GM12878 (cell line): Measurements from ENCODE around the gene UPK1B. TPM values are rescaled to one million over a fixed set of nuclear protein-coding genes. Genes with fewer than 3 reads are reported as not detected.

ENCODE experiments used
- ATAC-seq: fragments of 200-7000 bp; cut with Tn5 transposase; 3 replicates; pipeline ENCODE4 v1.9.1; 2020; ENCODE audit warnings: mild to moderate bottlenecking, moderate library complexity
- BruUV-seq: library from RNA; stranded (reverse); fragments of 400-500 nt; replicated peaks from 2 replicates; lab custom pipeline; 2021; lab: Mats Ljungman, UMichigan
- CTCF ChIA-PET: fragments of 300-600 bp; sonication (Branson Sonifier 250); formaldehyde crosslinking; extraction: SDS; loops from one replicate; lab custom pipeline; 2021; ENCODE audit warnings: inconsistent platforms; lab: Yijun Ruan, JAX
- POLR2A ChIA-PET: fragments of 350-600 bp; formaldehyde crosslinking; extraction: SDS; loops from one replicate; lab custom pipeline; 2021; ENCODE audit warnings: inconsistent platforms; lab: Charles Lee
- RAD21 ChIA-PET: fragments of 300-600 bp; sonication (Branson Sonifier 250); formaldehyde crosslinking; loops from one replicate; lab custom pipeline; 2023; ENCODE audit warnings: antibody characterized with exemption; ENCODE audit not compliant: unreplicated experiment; lab: Charles Lee
- SMC1A ChIA-PET: fragments of 300-600 bp; sonication (Branson Sonifier 250); formaldehyde crosslinking; loops from one replicate; lab custom pipeline; 2023; ENCODE audit not compliant: unreplicated experiment, uncharacterized antibody; lab: Charles Lee
- DNase-seq: peaks from one replicate; pipeline ENCODE4 v3.0.0-alpha.2; 2011; ENCODE audit warnings: low read depth, low spot score
- FAIRE-seq: peaks from 3 replicates; lab custom pipeline; 2011; peaks lifted over from hg19 to GRCh38; lab: Jason Lieb, UNC
- H2AFZ ChIP-seq: 2 replicates; pipeline ENCODE4 v1.6.0; 2011; ENCODE audit warnings: low read depth, low read length, control low read depth; ENCODE audit not compliant: control insufficient read depth
- H3K27ac ChIP-seq: 2 replicates; pipeline ENCODE4 v1.5.1; 2011; ENCODE audit warnings: control low read depth; ENCODE audit not compliant: control insufficient read depth, insufficient read depth
- H3K27me3 ChIP-seq, 2 experiments: replicated peaks in 1 of 2; 2 replicates each; pipeline versions ENCODE4 v1.6.0 to v1.6.1; 2011; ENCODE audit warnings: low read length in 1 of 2; ENCODE audit not compliant: control insufficient read depth in 2 of 2, insufficient read depth in 2 of 2
- H3K36me3 ChIP-seq, 2 experiments: 2 replicates each; pipeline ENCODE4 v1.5.1; 2011; ENCODE audit warnings: low read length in 1 of 2; ENCODE audit not compliant: control insufficient read depth in 2 of 2, insufficient read depth in 2 of 2
- H3K4me1 ChIP-seq: 2 replicates; pipeline ENCODE4 v1.6.1; 2011; ENCODE audit warnings: mild to moderate bottlenecking, low read length, moderate library complexity, mixed read lengths; ENCODE audit not compliant: control insufficient read depth, insufficient read depth
- H3K4me2 ChIP-seq: 2 replicates; pipeline ENCODE4 v1.6.0; 2011; ENCODE audit warnings: control low read depth; ENCODE audit not compliant: control insufficient read depth, insufficient read depth
- H3K4me3 ChIP-seq: fragments of 200-600 bp; sonication (generic); 2 replicates; pipeline ENCODE4 v1.5.1; 2016
- H3K79me2 ChIP-seq: 2 replicates; pipeline ENCODE4 v1.6.0; 2011; ENCODE audit warnings: low read length; ENCODE audit not compliant: control insufficient read depth, insufficient read depth
- H3K9ac ChIP-seq: 2 replicates; pipeline ENCODE4 v1.8.0; 2011; ENCODE audit warnings: low read length, control low read depth, mixed read lengths; ENCODE audit not compliant: control insufficient read depth, insufficient read depth
- H3K9me3 ChIP-seq: replicated peaks from 3 replicates; pipeline ENCODE4 v1.5.1; 2011; ENCODE audit warnings: mild to moderate bottlenecking, low read length; ENCODE audit not compliant: control insufficient read depth, insufficient read depth
- H4K20me1 ChIP-seq: 2 replicates; pipeline ENCODE4 v1.6.0; 2011; ENCODE audit not compliant: control insufficient read depth, insufficient read depth
- ASH2L ChIP-seq: fragments of 300-600, 200-600 bp; sonication (generic); IDR thresholded peaks from 2 replicates; pipeline ENCODE4 v1.6.1; 2017; ENCODE audit warnings: low read depth, mild to moderate bottlenecking, borderline replicate concordance
- CREM ChIP-seq: IDR thresholded peaks from 2 replicates; pipeline ENCODE4 v1.6.1; 2014; ENCODE audit warnings: antibody characterized with exemption, low read depth
- CUX1 ChIP-seq: IDR thresholded peaks from 2 replicates; pipeline ENCODE4 v1.6.1; 2012; ENCODE audit warnings: improper control_type of control experiment, low read depth, low read length; ENCODE audit not compliant: insufficient replicate concordance
- EED ChIP-seq: sonication (generic); IDR thresholded peaks from 2 replicates; pipeline ENCODE4 v1.6.1; 2016; ENCODE audit warnings: antibody characterized with exemption, low read depth
- HDAC2 ChIP-seq: fragments of 200-600 bp; sonication (generic); IDR thresholded peaks from 2 replicates; pipeline ENCODE4 v1.6.1; 2017
- KLF5 ChIP-seq: fragments of 450-650 bp; IDR thresholded peaks from 2 replicates; pipeline ENCODE4 v1.6.1; 2014; ENCODE audit warnings: mild to moderate bottlenecking; ENCODE audit not compliant: partially characterized antibody
- MYC ChIP-seq: IDR thresholded peaks from 2 replicates; pipeline ENCODE4 v1.6.1; 2011; ENCODE audit warnings: mild to moderate bottlenecking, low read length, moderate library complexity, inconsistent platforms; ENCODE audit not compliant: insufficient read depth, insufficient replicate concordance, insufficient read length, severe bottlenecking
- NR2C2 ChIP-seq: IDR thresholded peaks from 2 replicates; pipeline ENCODE4 v1.6.1; 2011; ENCODE audit warnings: borderline replicate concordance, low read depth; ENCODE audit not compliant: control insufficient read depth, insufficient read length
- WRNIP1 ChIP-seq: IDR thresholded peaks from 2 replicates; pipeline ENCODE4 v1.6.1; 2011; ENCODE audit warnings: low read depth, low read length, improper control_type of control experiment, borderline replicate concordance
- WGBS: methylation state at CpG from one replicate; pipeline ENCODE4 v1.1.6; 2016; ENCODE audit warnings: low lambda C conversion rate; ENCODE audit not compliant: insufficient replicate concordance, insufficient coverage; ENCODE audit errors: missing lambda C conversion rate; 5-methylcytosine and 5-hydroxymethylcytosine counted together
- in situ Hi-C: fragments of 300-500 bp; cut with MboI; formaldehyde crosslinking; loops from 9 replicates; pipeline ENCODE4 v1.14.3; 2018; ENCODE audit warnings: mixed read lengths
- intact Hi-C: fragments of 100-400 bp; cut with micrococcal nuclease; formaldehyde crosslinking; loops from one replicate; pipeline ENCODE4 v1.14.2; 2022; ENCODE audit not compliant: unreplicated experiment
- polyA plus RNA-seq, 11 experiments: library from polyadenylated mRNA; depleted of rRNA in 4 of 11; unstranded in 6 of 11; stranded (reverse) in 5 of 11; fragments of >200 nt; fragmentation: Nextera tagmentation in 4 of 11; fragmentation: Illumina TruSeq in 1 of 11; extraction: Ambion mirVana in 4 of 11; extraction: Trizol in 1 of 11; gene quantifications; 1 replicate in 1 of 11; 2 replicates in 10 of 11; pipeline versions ENCODE4 v1.2.1 to v1.2.3, GENCODE V29; 2011 to 2016; ENCODE audit warnings: inconsistent platforms in 2 of 11, missing spikeins in 2 of 11, low read depth in 1 of 11
- total RNA-seq, 4 experiments: library from RNA; depleted of rRNA in 3 of 4; stranded (reverse); fragments of >200 nt in 3 of 4; fragmentation: Illumina TruSeq in 1 of 4; extraction: Trizol in 1 of 4; gene quantifications; 2 replicates each; pipeline versions ENCODE4 v1.2.1 to v1.2.3, GENCODE V29; 2013 to 2021
- TF ChIP-seq, protein P1 (sequence below): IDR thresholded peaks from 2 replicates; pipeline ENCODE4 v1.6.1; 2011; ENCODE audit warnings: borderline replicate concordance, low read depth, mild to moderate bottlenecking, moderate library complexity, mixed read lengths, low read length; ENCODE audit not compliant: insufficient read depth; ENCODE audit errors: extremely low read length

Gene UPK1B
- total and polyA plus RNA-seq, 10 of the 15 experiments (the other 5 are each of a cell fraction or from before 2014, with no cell fraction given), result not detected

DNA sequence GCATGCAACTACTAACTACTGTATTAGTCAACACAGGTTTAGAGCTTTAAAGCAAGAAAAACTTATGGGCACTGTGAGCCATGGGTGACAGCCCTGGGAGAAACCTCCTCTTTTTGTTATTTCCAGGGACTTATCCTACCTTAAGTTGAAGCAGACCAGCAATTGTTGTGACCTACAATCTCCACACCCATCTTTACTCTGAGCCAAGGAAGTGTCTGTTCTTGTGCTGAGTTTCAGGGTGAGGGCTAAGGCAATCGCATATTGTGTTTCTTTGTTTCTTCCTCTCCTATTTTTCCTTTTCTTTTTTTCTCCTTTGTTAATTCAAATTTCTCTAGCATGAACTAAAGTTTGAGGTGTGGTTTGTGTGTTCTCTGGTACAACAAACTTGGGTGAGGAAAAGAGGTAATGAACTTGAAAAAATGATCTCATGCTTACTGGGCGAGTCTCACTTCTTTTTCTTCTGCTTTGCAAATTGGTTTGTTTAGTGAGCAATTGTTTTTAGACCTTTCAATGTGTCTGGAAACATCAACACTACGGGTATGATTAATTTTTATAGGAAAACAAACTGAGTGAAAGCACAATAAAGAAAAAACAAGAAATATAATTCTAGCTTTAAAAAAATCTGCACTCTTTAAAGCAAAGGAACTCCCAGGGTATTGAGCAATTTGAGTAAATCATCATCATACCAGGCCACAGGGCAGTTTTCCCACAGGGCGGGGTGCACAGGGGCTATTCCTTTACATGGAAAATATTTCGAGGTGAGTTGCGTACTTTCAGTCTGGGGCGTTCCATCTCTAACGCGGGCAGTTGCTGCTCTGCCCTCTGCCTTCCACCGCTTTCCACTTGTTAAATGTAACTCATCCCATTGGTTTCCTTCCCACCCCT is 2.7 kb downstream of the UPK1B start:
- no peak for FAIRE-seq
- H3K27me3 ChIP-seq, result no peaks in the 10 kb centered on the region; a peak in 1 of 4 replicates
- no peak overlapping the region for H2AFZ ChIP-seq

DNA sequence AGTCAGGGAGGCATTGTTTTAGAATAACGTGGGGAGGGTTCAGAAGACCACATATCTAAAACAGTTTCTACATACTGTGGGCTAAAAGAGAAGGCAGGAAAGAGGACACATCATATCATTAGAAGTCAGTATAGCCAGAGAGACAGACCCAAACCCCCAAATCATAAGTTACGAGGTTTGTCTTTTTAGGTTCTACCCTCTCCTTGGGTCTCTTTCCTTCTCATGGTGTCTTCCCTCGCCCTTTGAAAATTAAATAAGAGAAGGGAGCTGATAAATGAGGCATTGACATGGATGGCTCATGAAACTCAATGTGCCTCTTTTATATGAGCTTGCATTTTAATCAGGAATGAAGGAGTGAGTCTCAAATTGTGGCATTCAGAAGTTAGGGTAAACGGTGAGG is 3.4 kb downstream of the UPK1B start:
- in situ Hi-C loops (no loop called here), intact Hi-C loops (no loop called here)
- ChIA-PET RAD21 (interaction anchor here (1.2 kb wide), 1 partner anchor 65 kb away, joined by 4 read pairs; no protein-coding TSS in a partner anchor), SMC1A (no interaction called here), CTCF (no interaction called here), POLR2A (interaction anchor here (0.5 kb wide), 1 partner anchor 286 kb away, joined by 4 read pairs; no protein-coding TSS in a partner anchor)
- no peak for FAIRE-seq
- H3K27ac ChIP-seq, result no peak overlapping the region
- H3K27me3 ChIP-seq, result no peaks in the 10 kb centered on the region
- H3K9ac ChIP-seq, result no peak overlapping the region
- no peak for DNase-seq
- H3K79me2 ChIP-seq, result no peaks in the 10 kb centered on the region
- 36% methylated on average over 4 of the region's 4 CpGs for WGBS
- no peaks in the 10 kb centered on the region for H4K20me1 ChIP-seq
- no TSS peak for BruUV-seq
- H3K36me3 ChIP-seq, result no peaks in the 10 kb centered on the region
- H3K4me3 ChIP-seq, result no peak overlapping the region
- no peak overlapping the region for H2AFZ ChIP-seq
- H3K4me1 ChIP-seq, result no peaks in the 10 kb centered on the region
- H3K4me2 ChIP-seq, result no peak overlapping the region
- no peak for ATAC-seq
- H3K9me3 ChIP-seq, result no peaks in the 10 kb centered on the region
- TF ChIP-seq, protein P1, sequence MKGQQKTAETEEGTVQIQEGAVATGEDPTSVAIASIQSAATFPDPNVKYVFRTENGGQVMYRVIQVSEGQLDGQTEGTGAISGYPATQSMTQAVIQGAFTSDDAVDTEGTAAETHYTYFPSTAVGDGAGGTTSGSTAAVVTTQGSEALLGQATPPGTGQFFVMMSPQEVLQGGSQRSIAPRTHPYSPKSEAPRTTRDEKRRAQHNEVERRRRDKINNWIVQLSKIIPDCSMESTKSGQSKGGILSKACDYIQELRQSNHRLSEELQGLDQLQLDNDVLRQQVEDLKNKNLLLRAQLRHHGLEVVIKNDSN, result no peak
- TF ChIP-seq CREM (no peak), HDAC2 (no peak), WRNIP1 (no peak), EED (no peak), CUX1 (no peak), ASH2L (no peak), KLF5 (no peak)

More for the DNA sequence above, 2.7 kb downstream of the UPK1B start:
- in situ Hi-C loops, result no loop called here
- POLR2A ChIA-PET, result interaction anchor here (0.5 to 0.6 kb wide), 2 partner anchors 44 to 287 kb away, joined by 3 to 4 read pairs; no protein-coding TSS in a partner anchor
- CTCF ChIA-PET, result no interaction called here
- H3K36me3 ChIP-seq, result no peaks in the 10 kb centered on the region
- H3K4me3 ChIP-seq, result no peak overlapping the region
- H3K4me1 ChIP-seq, result no peaks in the 10 kb centered on the region
- WGBS, result 46% methylated on average over 10 of the region's 10 CpGs
- DNase-seq, result no peak
- H3K9me3 ChIP-seq, result no peaks in the 10 kb centered on the region
- BruUV-seq, result no TSS peak
- no peaks in the 10 kb centered on the region for H4K20me1 ChIP-seq
- TF ChIP-seq MYC (no peak), NR2C2 (no peak)
- TF ChIP-seq, all 136 proteins: peak for 0
- ChIA-PET RAD21 (no interaction called here), SMC1A (no interaction called here)
- intact Hi-C loops, result no loop called here
- Histone ChIP-seq H3K9ac (no peak overlapping the region), H3K4me2 (no peak overlapping the region), H3K79me2 (no peaks in the 10 kb centered on the region), H3K27ac (no peak overlapping the region)
- ATAC-seq, result no peak
